ENCODE results near the gene CPEB3.

Gene CPEB3

DNA sequence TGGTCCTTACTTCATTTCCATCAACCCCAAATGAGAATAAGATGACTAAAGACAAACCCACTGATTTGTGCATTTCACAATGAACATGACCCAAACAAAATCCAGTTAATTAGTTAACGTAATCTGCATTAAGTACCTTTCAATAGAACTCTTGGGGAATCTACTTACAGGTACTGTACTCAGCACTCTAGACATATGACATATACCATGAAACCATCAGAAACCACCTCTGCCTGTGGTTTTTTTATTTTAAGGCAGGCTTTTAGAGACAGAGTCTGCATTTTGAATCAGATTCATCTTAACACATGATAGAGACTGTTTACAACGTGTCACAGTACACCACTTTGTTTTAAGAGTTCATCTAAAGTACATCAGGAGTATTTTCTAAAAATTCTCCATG lies 198.9 kb downstream of the CPEB3 start:
- H3K9me3 ChIP-seq (ENCODE audit: control insufficient read depth in 2 of 2, low read length in 2 of 2) = no peaks in the 10 kb centered on the region
- no peak overlapping the region for H3K9ac ChIP-seq (ENCODE audit: low read depth in 1 of 2, low read length in 2 of 2)
- no peaks in the 10 kb centered on the region for H3K4me1 ChIP-seq (ENCODE audit: control insufficient read depth in 2 of 2, insufficient read depth in 2 of 2, low read length in 2 of 2)
- H3K36me3 ChIP-seq (ENCODE audit: control insufficient read depth in 2 of 2, insufficient read depth in 2 of 2, low read length in 2 of 2) = no peaks in the 10 kb centered on the region
- H3K27ac ChIP-seq (ENCODE audit: low read depth in 2 of 2, low read length in 2 of 2) = no peak overlapping the region
- no peaks in the 10 kb centered on the region for H3K27me3 ChIP-seq (ENCODE audit: control insufficient read depth in 2 of 2, insufficient read depth in 2 of 2, low read length in 2 of 2)
- no peak overlapping the region for H3K4me3 ChIP-seq (ENCODE audit: low read length in 2 of 2)

DNA sequence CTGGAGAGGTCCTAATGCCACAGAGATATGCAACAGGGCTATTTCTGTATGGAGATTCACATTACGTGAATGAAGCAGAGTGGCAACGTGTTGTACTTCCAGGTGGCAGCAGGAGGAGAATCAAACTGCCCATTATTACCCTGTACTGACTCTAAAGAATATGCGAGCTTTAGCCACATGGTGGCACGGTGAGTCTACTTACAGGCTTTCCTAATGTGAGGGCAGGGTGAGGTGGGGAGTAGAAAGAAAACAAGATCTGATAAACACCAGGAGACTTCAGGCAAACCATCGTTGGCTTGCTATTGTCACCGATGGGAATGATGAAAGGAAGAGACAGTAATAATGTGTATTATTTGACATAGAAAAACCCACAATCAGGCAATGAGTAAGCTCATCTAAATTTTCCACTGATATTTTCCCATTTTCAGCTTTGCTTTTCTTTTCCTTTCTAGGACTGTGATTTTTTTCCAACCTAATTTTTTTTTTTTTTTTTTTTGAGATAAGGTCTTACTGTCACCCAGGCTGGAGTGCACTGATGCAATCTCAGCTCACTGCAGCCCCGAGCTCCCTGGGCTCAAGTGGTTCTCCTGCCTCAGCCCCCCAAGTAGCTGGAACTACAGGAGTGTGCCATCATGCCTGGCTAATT lies 203.0 kb downstream of the CPEB3 start:
- no peak overlapping the region for H3K27ac ChIP-seq (ENCODE audit: low read depth in 2 of 2, low read length in 2 of 2)
- H3K9ac ChIP-seq (ENCODE audit: low read depth in 1 of 2, low read length in 2 of 2) = no peak overlapping the region
- no peaks in the 10 kb centered on the region for H3K36me3 ChIP-seq (ENCODE audit: control insufficient read depth in 2 of 2, insufficient read depth in 2 of 2, low read length in 2 of 2)
- H3K9me3 ChIP-seq (ENCODE audit: control insufficient read depth in 2 of 2, low read length in 2 of 2) = no peaks in the 10 kb centered on the region
- H3K4me1 ChIP-seq (ENCODE audit: control insufficient read depth in 2 of 2, insufficient read depth in 2 of 2, low read length in 2 of 2) = no peaks in the 10 kb centered on the region
- no peaks in the 10 kb centered on the region for H3K27me3 ChIP-seq (ENCODE audit: control insufficient read depth in 2 of 2, insufficient read depth in 2 of 2, low read length in 2 of 2)
- H3K4me3 ChIP-seq (ENCODE audit: low read length in 2 of 2) = no peak overlapping the region

DNA sequence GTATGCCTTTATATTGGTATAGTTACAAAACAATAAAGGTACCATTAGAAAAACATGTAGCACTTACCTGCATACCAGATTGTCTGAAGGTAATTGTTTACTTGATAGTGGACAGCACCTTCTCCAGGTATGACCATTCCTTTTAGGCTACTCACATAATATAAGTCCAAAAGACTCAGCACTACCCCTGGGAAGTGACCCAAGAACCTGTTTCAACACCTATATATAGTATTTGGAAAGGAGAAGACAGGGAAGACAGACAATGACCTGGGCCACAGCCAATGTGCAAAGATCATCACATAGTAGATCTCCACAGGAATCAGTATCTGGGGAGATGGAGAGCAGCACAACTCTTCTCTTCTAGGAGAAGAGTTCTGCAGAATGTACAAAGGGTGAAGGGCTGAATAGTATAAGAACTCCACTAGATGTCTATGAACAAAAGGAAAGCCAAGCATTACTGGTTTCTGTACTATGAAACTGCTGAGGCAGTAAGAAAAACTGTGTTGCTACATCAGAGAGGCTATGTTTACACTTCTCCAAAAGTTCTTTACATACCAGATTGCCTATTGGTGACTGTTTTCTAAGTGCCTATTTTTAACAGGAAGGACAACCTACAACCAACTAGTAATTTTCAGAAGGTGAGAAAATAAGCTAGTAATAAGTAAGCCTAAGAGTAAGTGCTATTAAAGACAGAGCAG lies 208.1 kb downstream of the CPEB3 start:
- Histone ChIP-seq H3K4me1 (ENCODE audit: control insufficient read depth in 2 of 2, insufficient read depth in 2 of 2, low read length in 2 of 2) (no peaks in the 10 kb centered on the region), H3K27me3 (ENCODE audit: control insufficient read depth in 2 of 2, insufficient read depth in 2 of 2, low read length in 2 of 2) (no peaks in the 10 kb centered on the region), H3K36me3 (ENCODE audit: control insufficient read depth in 2 of 2, insufficient read depth in 2 of 2, low read length in 2 of 2) (peaks cover 10 to 14% of the 10 kb centered on the region in 2 donors), H3K4me3 (ENCODE audit: low read length in 2 of 2) (no peak overlapping the region), H3K9me3 (ENCODE audit: control insufficient read depth in 2 of 2, low read length in 2 of 2) (no peaks in the 10 kb centered on the region), H3K27ac (ENCODE audit: low read depth in 2 of 2, low read length in 2 of 2) (no peak overlapping the region), H3K9ac (ENCODE audit: low read depth in 1 of 2, low read length in 2 of 2) (no peak overlapping the region)

DNA sequence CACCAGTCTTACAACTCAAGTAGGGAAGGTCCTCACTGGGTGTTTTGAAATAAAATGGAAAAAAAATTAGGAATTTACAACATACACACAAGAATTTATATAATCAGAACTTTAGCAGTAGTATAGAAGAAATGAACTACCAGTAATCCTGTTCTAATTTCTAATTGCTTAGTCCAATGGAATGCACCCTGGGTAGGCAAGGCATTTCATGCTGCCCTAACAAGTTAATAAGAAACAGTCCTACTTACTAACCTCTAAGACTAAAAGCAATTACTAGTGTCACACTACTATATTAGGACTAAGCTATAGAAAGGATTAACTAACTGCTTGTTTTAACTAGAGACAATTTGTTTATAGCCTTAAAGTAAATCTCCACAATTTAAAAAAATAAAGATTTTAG lies 209.2 kb downstream of the CPEB3 start:
- Histone ChIP-seq H3K27ac (ENCODE audit: low read depth in 2 of 2, low read length in 2 of 2) (no peak overlapping the region), H3K9me3 (ENCODE audit: control insufficient read depth in 2 of 2, low read length in 2 of 2) (no peaks in the 10 kb centered on the region), H3K4me1 (ENCODE audit: control insufficient read depth in 2 of 2, insufficient read depth in 2 of 2, low read length in 2 of 2) (no peaks in the 10 kb centered on the region), H3K4me3 (ENCODE audit: low read length in 2 of 2) (no peak overlapping the region), H3K9ac (ENCODE audit: low read depth in 1 of 2, low read length in 2 of 2) (no peak overlapping the region), H3K36me3 (ENCODE audit: control insufficient read depth in 2 of 2, insufficient read depth in 2 of 2, low read length in 2 of 2) (peaks cover 10 to 14% of the 10 kb centered on the region in 2 donors), H3K27me3 (ENCODE audit: control insufficient read depth in 2 of 2, insufficient read depth in 2 of 2, low read length in 2 of 2) (no peaks in the 10 kb centered on the region)

DNA sequence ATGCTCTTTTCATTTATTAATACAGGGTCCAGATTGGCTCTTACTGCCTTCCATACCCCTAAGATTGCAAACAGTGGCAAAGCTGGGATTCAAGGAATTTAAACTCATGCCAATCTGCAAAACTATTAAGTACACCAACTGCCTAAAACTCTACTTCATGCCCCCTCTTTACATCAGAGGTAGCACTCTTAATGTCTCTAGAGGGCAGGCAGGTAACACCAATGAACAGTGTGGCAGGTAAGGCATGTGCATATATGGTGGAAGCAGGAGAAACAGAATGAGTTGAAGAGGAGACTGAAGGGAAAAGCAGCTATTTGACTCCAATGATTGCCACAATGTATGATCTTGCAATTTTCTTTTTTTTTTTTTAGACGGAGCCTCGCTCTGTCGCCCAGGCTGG lies 210.6 kb downstream of the CPEB3 start:
- Histone ChIP-seq H3K4me3 (ENCODE audit: low read length in 2 of 2) (no peak overlapping the region), H3K27me3 (ENCODE audit: control insufficient read depth in 2 of 2, insufficient read depth in 2 of 2, low read length in 2 of 2) (no peaks in the 10 kb centered on the region), H3K27ac (ENCODE audit: low read depth in 2 of 2, low read length in 2 of 2) (no peak overlapping the region), H3K36me3 (ENCODE audit: control insufficient read depth in 2 of 2, insufficient read depth in 2 of 2, low read length in 2 of 2) (peaks cover 10 to 14% of the 10 kb centered on the region in 2 donors), H3K4me1 (ENCODE audit: control insufficient read depth in 2 of 2, insufficient read depth in 2 of 2, low read length in 2 of 2) (no peaks in the 10 kb centered on the region), H3K9ac (ENCODE audit: low read depth in 1 of 2, low read length in 2 of 2) (no peak overlapping the region), H3K9me3 (ENCODE audit: control insufficient read depth in 2 of 2, low read length in 2 of 2) (no peaks in the 10 kb centered on the region)

DNA sequence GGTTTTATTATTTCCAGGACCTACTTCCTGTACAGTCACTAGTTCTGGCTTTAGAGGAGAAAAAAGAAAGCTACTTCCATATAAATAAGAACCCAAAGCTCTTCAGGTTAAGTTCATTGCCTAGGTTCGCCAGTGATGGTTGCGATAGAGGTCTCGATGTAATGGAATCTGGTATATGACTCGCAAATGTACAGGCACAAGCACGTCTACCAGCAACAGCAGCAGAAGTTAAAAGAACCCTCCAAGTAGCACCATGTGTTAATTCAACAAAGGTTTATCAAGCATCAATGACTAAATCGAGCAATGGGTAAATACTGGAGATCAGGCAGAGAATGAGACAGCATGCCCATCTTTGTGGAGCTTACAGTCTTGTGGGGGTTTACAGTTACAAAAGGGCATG lies 211.9 kb downstream of the CPEB3 start:
- H3K27ac ChIP-seq (ENCODE audit: low read depth in 2 of 2, low read length in 2 of 2) = no peak overlapping the region
- no peaks in the 10 kb centered on the region for H3K4me1 ChIP-seq (ENCODE audit: control insufficient read depth in 2 of 2, insufficient read depth in 2 of 2, low read length in 2 of 2)
- no peak overlapping the region for H3K9ac ChIP-seq (ENCODE audit: low read depth in 1 of 2, low read length in 2 of 2)
- no peaks in the 10 kb centered on the region for H3K9me3 ChIP-seq (ENCODE audit: control insufficient read depth in 2 of 2, low read length in 2 of 2)
- no peaks in the 10 kb centered on the region for H3K27me3 ChIP-seq (ENCODE audit: control insufficient read depth in 2 of 2, insufficient read depth in 2 of 2, low read length in 2 of 2)
- H3K36me3 ChIP-seq (ENCODE audit: control insufficient read depth in 2 of 2, insufficient read depth in 2 of 2, low read length in 2 of 2) = peaks cover 10 to 14% of the 10 kb centered on the region in 2 donors
- H3K4me3 ChIP-seq (ENCODE audit: low read length in 2 of 2) = no peak overlapping the region

DNA sequence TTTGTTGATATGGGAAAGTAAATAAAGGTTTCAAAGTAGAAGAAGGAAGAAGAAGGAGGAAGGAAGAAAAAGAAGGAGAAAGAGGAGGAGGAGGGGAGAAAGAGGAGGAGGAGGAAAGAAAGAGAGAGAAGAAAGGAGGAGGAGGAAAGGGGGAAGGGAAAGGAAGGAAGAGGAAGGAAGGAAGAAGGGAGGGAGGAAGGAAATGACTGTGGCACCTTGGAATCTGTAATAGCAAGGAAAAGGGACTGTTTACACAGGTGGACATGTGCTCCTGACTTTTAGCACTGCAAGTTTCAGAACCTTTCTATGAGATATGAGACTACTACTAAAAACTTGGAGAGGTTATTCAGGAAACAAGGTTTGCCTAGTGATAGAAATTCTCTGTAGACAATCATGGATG lies 214.2 kb downstream of the CPEB3 start:
- H3K4me1 ChIP-seq (ENCODE audit: control insufficient read depth in 2 of 2, insufficient read depth in 2 of 2, low read length in 2 of 2) = no peaks in the 10 kb centered on the region
- no peak overlapping the region for H3K9ac ChIP-seq (ENCODE audit: low read depth in 1 of 2, low read length in 2 of 2)
- no peaks in the 10 kb centered on the region for H3K9me3 ChIP-seq (ENCODE audit: control insufficient read depth in 2 of 2, low read length in 2 of 2)
- no peaks in the 10 kb centered on the region for H3K27me3 ChIP-seq (ENCODE audit: control insufficient read depth in 2 of 2, insufficient read depth in 2 of 2, low read length in 2 of 2)
- no peak overlapping the region for H3K27ac ChIP-seq (ENCODE audit: low read depth in 2 of 2, low read length in 2 of 2)
- H3K4me3 ChIP-seq (ENCODE audit: low read length in 2 of 2) = no peak overlapping the region
- H3K36me3 ChIP-seq (ENCODE audit: control insufficient read depth in 2 of 2, insufficient read depth in 2 of 2, low read length in 2 of 2) = peaks cover 10 to 14% of the 10 kb centered on the region in 2 donors

DNA sequence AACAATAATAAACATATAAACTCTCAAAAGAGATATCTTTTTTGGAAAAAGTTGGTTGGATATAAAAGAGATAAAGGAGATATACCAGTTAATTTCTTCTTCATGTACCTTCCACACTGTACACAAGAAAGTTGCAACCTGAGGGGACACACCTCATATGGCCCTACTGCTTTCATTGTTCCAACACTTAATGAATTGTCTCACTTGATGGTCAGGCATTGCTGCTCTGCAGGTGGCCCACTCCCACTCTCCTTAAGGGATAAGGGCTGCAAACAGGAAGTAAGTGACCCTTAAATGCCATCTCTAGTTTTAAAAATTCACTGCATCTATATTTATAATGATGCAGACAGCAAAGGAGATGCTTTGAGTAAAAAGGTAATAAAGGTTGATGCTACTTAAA lies 215.0 kb downstream of the CPEB3 start:
- H3K9me3 ChIP-seq (ENCODE audit: control insufficient read depth in 2 of 2, low read length in 2 of 2) = no peaks in the 10 kb centered on the region
- no peaks in the 10 kb centered on the region for H3K27me3 ChIP-seq (ENCODE audit: control insufficient read depth in 2 of 2, insufficient read depth in 2 of 2, low read length in 2 of 2)
- no peak overlapping the region for H3K4me3 ChIP-seq (ENCODE audit: low read length in 2 of 2)
- no peak overlapping the region for H3K27ac ChIP-seq (ENCODE audit: low read depth in 2 of 2, low read length in 2 of 2)
- H3K36me3 ChIP-seq (ENCODE audit: control insufficient read depth in 2 of 2, insufficient read depth in 2 of 2, low read length in 2 of 2) = peaks cover 5 to 9% of the 10 kb centered on the region in 2 donors
- H3K4me1 ChIP-seq (ENCODE audit: control insufficient read depth in 2 of 2, insufficient read depth in 2 of 2, low read length in 2 of 2) = no peaks in the 10 kb centered on the region
- H3K9ac ChIP-seq (ENCODE audit: low read depth in 1 of 2, low read length in 2 of 2) = no peak overlapping the region

DNA sequence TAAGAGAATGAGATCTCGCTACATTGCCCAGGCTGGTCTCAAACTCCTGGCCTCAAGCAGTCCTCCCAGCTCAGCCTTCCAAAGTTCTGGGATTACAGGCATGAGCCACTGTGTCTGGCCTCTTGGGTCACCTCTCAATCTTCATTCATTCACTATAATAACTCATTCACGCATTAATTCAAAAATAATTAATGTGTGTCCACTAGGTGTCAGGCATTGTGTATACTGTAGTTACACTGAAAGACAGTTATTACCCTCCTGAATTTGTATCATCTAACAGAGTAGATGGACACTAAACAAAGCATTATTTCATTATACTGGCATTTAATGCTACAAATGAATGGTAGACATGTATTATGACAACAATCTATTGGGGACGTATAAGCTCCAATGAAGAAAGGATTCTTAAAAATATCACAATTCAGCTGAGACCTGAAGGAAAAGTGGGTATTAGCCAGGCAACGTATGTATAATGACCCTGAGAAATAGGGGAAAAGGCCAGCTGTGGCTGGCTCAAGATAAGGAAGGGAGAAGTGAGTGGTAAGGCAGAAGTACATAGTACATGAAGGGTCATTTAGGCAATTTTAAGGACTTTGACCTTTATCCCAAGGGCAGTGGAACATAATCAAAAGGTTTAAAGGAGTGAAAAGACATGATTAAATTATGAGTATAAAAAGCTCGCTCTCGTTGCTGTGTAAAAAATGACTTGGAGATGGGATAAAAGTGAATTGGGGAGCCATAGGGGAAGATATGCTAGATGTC lies 216.6 kb downstream of the CPEB3 start:
- Histone ChIP-seq H3K27ac (ENCODE audit: low read depth in 2 of 2, low read length in 2 of 2) (no peak overlapping the region), H3K9me3 (ENCODE audit: control insufficient read depth in 2 of 2, low read length in 2 of 2) (no peaks in the 10 kb centered on the region), H3K27me3 (ENCODE audit: control insufficient read depth in 2 of 2, insufficient read depth in 2 of 2, low read length in 2 of 2) (no peaks in the 10 kb centered on the region), H3K4me3 (ENCODE audit: low read length in 2 of 2) (no peak overlapping the region), H3K9ac (ENCODE audit: low read depth in 1 of 2, low read length in 2 of 2) (no peak overlapping the region), H3K4me1 (ENCODE audit: control insufficient read depth in 2 of 2, insufficient read depth in 2 of 2, low read length in 2 of 2) (no peaks in the 10 kb centered on the region), H3K36me3 (ENCODE audit: control insufficient read depth in 2 of 2, insufficient read depth in 2 of 2, low read length in 2 of 2) (peaks cover 4 to 5% of the 10 kb centered on the region in 2 donors)

DNA sequence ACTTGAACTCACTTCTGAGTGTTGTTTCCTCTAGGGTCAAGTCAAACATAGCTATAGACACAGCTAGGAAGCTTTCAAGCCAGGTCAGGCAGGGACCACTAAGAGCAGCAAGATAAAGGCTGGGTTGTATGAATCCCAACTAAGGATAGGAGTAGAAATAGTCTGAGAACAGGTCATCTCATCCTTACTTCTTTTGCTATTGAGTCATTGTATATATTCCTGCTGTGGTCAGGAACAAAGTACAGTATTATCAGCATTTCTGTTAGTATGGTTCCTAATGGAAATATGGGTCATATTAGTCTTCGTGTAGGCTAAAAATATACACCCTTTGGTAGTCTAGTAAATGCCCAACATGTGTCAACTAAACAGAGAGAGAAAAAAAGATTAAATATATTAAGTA lies 222.0 kb downstream of the CPEB3 start:
- H3K9ac ChIP-seq (ENCODE audit: low read depth in 1 of 2, low read length in 2 of 2) = no peak overlapping the region
- no peaks in the 10 kb centered on the region for H3K4me1 ChIP-seq (ENCODE audit: control insufficient read depth in 2 of 2, insufficient read depth in 2 of 2, low read length in 2 of 2)
- no peaks in the 10 kb centered on the region for H3K36me3 ChIP-seq (ENCODE audit: control insufficient read depth in 2 of 2, insufficient read depth in 2 of 2, low read length in 2 of 2)
- no peak overlapping the region for H3K27ac ChIP-seq (ENCODE audit: low read depth in 2 of 2, low read length in 2 of 2)
- no peaks in the 10 kb centered on the region for H3K9me3 ChIP-seq (ENCODE audit: control insufficient read depth in 2 of 2, low read length in 2 of 2)
- no peaks in the 10 kb centered on the region for H3K27me3 ChIP-seq (ENCODE audit: control insufficient read depth in 2 of 2, insufficient read depth in 2 of 2, low read length in 2 of 2)
- H3K4me3 ChIP-seq (ENCODE audit: low read length in 2 of 2) = no peak overlapping the region
